T follicular helper cell (primary cell): ENCODE measurements around the gene BAHCC1.
A peak's percentile ranks its signal among the peaks of the same experiment; 100 is the strongest.

ENCODE experiments used
- DNase-seq: peaks from one replicate; pipeline ENCODE4 v3.0.0-alpha.2; 2020; ENCODE audit warnings: low read depth

The BAHCC1 gene

DNA sequence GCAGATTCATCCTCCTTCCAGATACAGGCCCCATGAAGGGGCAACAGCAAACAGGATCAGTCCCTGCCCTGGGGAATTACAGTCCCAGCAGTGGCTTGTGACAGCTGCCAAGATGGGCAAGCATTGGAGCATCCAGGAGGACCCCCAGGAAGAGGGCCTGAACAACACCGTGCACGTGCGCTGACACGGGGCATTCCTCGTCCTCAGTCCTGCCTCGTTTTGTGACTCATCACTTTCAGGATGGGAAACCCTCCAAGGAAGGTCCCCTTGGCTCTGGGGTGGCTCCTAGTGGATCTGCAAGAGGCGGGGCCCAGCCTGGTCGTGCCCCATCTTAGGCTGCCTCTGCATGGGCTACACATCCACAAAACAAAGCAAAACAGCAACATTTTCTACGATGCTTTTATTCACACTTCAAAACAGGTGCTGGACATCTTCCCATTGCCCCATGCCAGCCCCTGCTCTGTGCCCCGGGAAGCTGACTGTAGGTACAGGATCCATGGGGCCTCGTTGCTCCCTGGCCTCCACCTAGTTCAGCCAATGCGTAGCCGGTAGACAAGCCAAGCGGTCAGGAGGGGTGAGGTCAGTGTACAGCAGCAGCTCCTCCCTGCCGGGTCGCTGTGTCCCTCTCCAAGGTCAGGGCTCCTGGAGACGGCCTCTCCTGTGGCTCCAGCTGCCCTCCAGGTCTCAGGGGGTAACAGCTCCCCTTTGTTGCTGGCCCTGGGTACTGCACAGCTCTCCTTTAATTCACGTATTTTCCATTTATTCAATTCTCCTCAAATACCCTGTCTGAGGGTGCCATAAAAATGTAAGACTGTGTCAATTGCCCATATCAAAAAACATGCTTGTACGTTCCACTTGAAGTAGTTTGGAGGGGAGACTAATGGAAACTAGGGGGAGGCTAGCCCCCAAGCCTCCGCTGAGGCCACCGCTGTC, 85.1 kb downstream of the BAHCC1 start:
- no peak for DNase-seq

- peak; percentile 44 for DNase-seq
Observed at GRCh38 chr17:81481073-81481799, 86.0 kb downstream of the BAHCC1 start.

GRCh38 chr17:81481815-81482505, 86.7 kb downstream of the BAHCC1 start:
- DNase-seq = no peak

DNA sequence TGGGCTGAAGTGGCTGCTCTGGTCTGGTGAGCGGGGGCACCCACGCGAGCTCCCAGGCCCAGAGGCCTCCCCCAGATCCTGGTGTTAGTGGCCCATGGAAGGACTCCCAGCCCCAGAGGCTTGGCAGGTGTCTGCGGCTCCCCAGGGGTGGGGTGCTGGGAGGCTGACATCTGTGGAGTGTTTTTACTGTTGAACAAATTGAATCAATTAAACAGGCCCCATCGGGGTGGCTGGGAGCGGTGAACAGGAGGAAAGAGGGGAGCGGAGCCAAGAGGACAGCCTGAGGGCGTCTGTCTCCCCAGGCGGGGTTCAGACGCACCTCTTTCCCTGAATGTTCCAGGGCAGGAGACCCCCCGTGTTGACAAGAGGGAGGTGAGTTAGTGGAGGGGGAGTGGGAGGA, 87.4 kb downstream of the BAHCC1 start:
- DNase-seq = no peak

GRCh38 chr17:81483085-81483861, 88.0 kb downstream of the BAHCC1 start:
- no peak for DNase-seq

DNA sequence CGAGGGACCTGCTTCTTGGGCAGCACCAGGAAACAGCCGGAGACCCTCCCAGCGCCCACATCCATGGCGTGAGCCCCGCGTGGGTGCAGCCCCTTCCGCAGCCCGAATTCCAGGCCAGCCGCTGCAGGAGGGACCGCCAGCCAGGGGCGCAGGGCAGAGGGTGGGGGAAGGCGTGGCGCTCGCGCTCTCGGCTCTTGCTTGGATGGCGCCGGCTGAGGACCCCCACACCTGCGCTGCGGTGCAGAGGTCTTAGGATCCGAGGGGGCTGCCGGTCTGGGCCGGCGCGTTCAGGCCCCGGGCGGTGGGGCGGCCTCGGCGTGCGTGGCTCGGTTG, 88.6 kb downstream of the BAHCC1 start:
- no peak for DNase-seq

GRCh38 chr17:81484195-81484979, 89.1 kb downstream of the BAHCC1 start:
- peak; percentile 75 for DNase-seq

GRCh38 chr17:81486199-81486810, 91.0 kb downstream of the BAHCC1 start:
- DNase-seq = no peak

- DNase-seq = no peak
Observed at GRCh38 chr17:81487089-81487486, 91.8 kb downstream of the BAHCC1 start.

DNA sequence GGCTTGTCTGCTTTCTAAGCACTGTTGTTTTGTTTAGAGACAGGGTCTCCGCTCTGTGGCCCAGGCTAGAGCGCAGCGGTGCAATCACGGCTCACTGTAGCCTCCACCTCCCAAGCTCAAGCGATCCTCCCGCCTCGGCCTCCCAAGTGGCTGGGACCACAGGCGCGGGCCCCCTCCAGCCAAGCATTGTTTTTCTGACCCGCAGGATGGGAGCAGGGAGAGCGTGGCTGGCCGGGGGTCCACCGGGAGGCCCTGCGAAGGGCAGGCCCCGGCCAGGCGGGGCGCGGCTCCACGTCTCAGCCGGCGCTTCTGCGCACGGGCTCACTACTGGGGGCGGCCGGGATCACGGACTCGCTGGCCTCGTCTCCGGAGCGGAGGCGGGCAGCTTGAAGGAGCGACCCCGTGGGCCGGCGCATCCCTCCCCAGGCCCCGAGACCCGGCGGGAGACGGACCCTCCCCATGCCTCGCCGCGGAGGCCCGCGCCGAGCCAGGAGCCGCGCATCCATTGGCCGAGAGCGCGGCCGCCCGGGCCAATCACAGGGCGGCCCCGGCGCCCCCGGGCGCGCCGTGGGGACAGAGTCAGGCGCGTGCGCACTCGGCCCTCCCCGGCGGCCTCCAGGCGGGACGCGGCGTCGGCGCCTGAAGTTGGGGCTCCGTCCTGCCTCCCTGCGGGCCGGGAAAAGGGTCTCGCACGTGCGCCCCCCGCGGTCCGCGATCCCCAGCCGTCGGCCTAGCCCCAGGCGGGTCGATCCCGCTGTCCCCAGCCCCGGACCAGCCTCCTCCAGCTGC, 92.4 kb downstream of the BAHCC1 start:
- DNase-seq = peak; percentile 66

DNA sequence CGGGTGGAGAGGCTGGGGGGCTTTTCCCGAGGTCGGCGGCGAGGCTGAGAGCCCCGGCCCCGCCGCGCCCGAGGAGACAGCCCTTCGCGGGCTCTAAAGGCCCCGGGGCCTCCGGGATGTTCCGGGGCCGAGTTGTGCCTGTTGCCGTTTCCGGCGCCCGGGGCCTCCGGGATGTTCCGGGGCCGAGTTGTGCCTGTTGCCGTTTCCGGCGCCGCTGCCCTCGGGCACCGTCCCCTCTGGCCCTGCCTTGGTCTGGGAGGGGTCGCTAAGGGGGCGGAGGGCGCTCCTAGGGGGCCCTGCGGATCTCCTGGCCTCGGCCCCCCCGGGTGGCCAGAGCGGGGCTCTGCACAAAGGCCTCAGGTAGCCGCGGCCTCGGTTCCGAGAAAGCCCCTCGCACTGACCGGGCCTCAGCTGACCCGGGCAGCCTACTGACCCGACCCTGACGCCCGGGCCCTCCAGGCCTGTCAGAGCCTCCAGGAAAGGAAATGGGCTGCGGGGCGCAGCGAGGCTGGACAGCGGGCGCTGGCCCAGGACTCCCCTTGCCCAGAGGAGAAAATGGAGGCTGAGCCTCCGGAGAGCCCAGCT, 93.1 kb downstream of the BAHCC1 start:
- DNase-seq = no peak

- no peak for DNase-seq
Observed at GRCh38 chr17:81489012-81489997, 94.0 kb downstream of the BAHCC1 start.

GRCh38 chr17:81489998-81490992, 95.0 kb downstream of the BAHCC1 start:
- DNase-seq = no peak

DNA sequence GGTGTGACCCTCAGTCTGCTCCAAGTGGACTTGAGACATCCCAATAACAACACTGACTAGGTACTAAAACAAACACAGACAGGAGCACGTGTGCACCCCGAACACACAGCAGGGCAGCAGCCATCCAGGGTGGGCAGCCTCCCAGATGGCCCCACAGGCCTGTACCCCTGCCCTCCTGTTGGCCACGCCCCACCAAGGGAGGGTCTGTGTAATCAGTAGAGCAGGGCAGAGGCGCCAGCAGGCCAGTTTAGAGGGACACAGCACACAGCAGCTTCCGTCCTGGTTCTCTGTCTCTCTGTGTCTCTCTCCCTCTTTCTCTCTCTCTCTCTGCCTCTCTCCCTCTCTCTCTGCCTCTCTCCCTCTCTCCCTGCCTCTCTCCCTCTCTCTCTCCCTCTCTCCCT, 95.9 kb downstream of the BAHCC1 start:
- DNase-seq = no peak

DNA sequence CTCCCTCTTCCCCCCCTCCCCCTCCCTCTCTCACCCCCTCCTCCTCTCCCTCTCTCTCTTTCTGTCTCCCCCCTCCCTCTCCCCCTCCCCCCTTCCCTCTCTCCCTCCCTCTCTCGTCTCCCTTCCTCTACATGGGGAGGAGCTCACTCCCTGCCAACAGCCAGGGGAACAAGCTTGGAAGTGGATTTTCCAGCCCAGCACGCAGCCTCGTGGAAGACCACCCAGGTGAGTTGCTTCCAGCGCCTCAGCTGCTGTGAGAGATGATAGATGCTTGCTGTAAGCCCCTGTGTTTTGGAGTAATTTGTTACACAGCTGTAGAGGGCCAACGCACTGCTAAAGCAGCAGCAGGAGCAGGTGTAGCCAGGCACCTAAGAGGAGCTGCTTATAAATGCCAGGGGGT, 96.5 kb downstream of the BAHCC1 start:
- DNase-seq = no peak

GRCh38 chr17:81492202-81492601, 96.9 kb downstream of the BAHCC1 start:
- DNase-seq = no peak

GRCh38 chr17:81492706-81493105, 97.4 kb downstream of the BAHCC1 start:
- DNase-seq = no peak
